GM12891 (cell line): ENCODE data around the gene AMMECR1.

Experiments
- POLR2A ChIP-seq: IDR thresholded peaks from 2 replicates; pipeline ENCODE4 v1.6.1; 2011; ENCODE audit warnings: low read depth, low read length, control low read depth
- POLR2AphosphoS5 ChIP-seq: IDR thresholded peaks from 2 replicates; pipeline ENCODE4 v1.6.1; 2011; ENCODE audit warnings: low read depth, low read length, control low read depth
- POU2F2 ChIP-seq: IDR thresholded peaks from 2 replicates; pipeline ENCODE4 v1.6.1; 2011; ENCODE audit warnings: low read depth, mild to moderate bottlenecking, control low read depth, low read length, moderate library complexity
- SPI1 ChIP-seq: IDR thresholded peaks from 2 replicates; pipeline ENCODE4 v1.6.1; 2011; ENCODE audit warnings: low read depth, low read length, control low read depth
- TAF1 ChIP-seq: IDR thresholded peaks from 2 replicates; pipeline ENCODE4 v1.6.1; 2011; ENCODE audit warnings: low read depth, low read length, control low read depth

GRCh38 chrX:110171442-110171841, 146.4 kb downstream of the AMMECR1 start:
- TF ChIP-seq POLR2A (no peak), POLR2AphosphoS5 (no peak), POU2F2 (no peak), TAF1 (no peak), SPI1 (no peak)
